Endodermal cell (in vitro differentiated cells): ENCODE measurements around the gene PCYOX1L. TPM values are rescaled to one million over a fixed set of nuclear protein-coding genes. Genes with fewer than 3 reads are reported as not detected.

Experiments
- DNase-seq: peaks from one replicate; pipeline ENCODE4 v3.0.0-alpha.2; 2017
- H3K27ac ChIP-seq: 2 replicates; pipeline ENCODE4 v1.5.1; 2013; ENCODE audit warnings: mild to moderate bottlenecking, low read depth, low read length, moderate library complexity
- H3K27me3 ChIP-seq: 2 replicates; pipeline ENCODE4 v1.6.1; 2013; ENCODE audit warnings: mild to moderate bottlenecking, low read length, moderate library complexity; ENCODE audit not compliant: insufficient read depth, control insufficient read depth, poor library complexity, severe bottlenecking
- H3K36me3 ChIP-seq: 2 replicates; pipeline ENCODE4 v1.7.0; 2013; ENCODE audit warnings: mild to moderate bottlenecking, low read length, moderate library complexity; ENCODE audit not compliant: control insufficient read depth, insufficient read depth
- H3K4me1 ChIP-seq: one replicate; pipeline ENCODE4 v1.7.0; 2013; ENCODE audit warnings: low read length; ENCODE audit not compliant: control insufficient read depth, insufficient read depth
- H3K4me3 ChIP-seq: 2 replicates; pipeline ENCODE4 v1.5.1; 2013; ENCODE audit warnings: mild to moderate bottlenecking, low read length, moderate library complexity
- H3K9ac ChIP-seq: 2 replicates; pipeline ENCODE4 v1.6.1; 2013; ENCODE audit warnings: mild to moderate bottlenecking, low read length, moderate library complexity; ENCODE audit not compliant: poor library complexity, severe bottlenecking; ENCODE audit errors: extremely low read depth
- H3K9me3 ChIP-seq: 2 replicates; pipeline ENCODE4 v1.6.1; 2013; ENCODE audit warnings: mild to moderate bottlenecking, low read length, moderate library complexity; ENCODE audit not compliant: control insufficient read depth
- H3K27ac Mint-ChIP-seq: 2 replicates; pipeline ENCODE4 v1.8.0; 2020; ENCODE audit warnings: mixed read lengths
- H3K27me3 Mint-ChIP-seq: 2 replicates; pipeline ENCODE4 v1.8.0; 2021; ENCODE audit warnings: mild to moderate bottlenecking, mixed read lengths; ENCODE audit not compliant: insufficient read depth
- H3K36me3 Mint-ChIP-seq: 2 replicates; pipeline ENCODE4 v1.8.0; 2020; ENCODE audit warnings: low read depth, mixed read lengths
- H3K4me1 Mint-ChIP-seq: 2 replicates; pipeline ENCODE4 v1.8.0; 2020; ENCODE audit warnings: mixed read lengths
- H3K4me3 Mint-ChIP-seq: 2 replicates; pipeline ENCODE4 v1.8.0; 2020; ENCODE audit warnings: mild to moderate bottlenecking, moderate library complexity, mixed read lengths
- H3K9me3 Mint-ChIP-seq: 2 replicates; pipeline ENCODE4 v1.8.0; 2020; ENCODE audit warnings: mild to moderate bottlenecking, mixed read lengths
- CTCF ChIP-seq: fragments of 200-600 bp; sonication (generic); conservative IDR thresholded peaks from 2 replicates; pipeline ENCODE4 v1.5.0; 2021; ENCODE audit warnings: antibody characterized with exemption, mild to moderate bottlenecking
- whole genome bisulfite sequencing, 2 experiments: methylation state at CpG; one replicate each; pipeline versions ENCODE4 v1.1.5 to v1.1.7; 2013; ENCODE audit warnings: missing lambda C conversion rate in 2 of 2, mixed read lengths in 1 of 2; ENCODE audit not compliant: insufficient coverage in 1 of 2, insufficient read length in 1 of 2; 5-methylcytosine and 5-hydroxymethylcytosine counted together
- total RNA-seq, 2 donors: library from RNA; stranded (reverse); fragmentation: NEBNext Ultra II Directional in 1 of 2; extraction: Animal tissue kit (Norgen Biotek cat#: 25700) in 1 of 2; gene quantifications; 2 replicates in 1 of 2; 3 replicates in 1 of 2; pipeline ENCODE4 v1.2.1, GENCODE V29; 2021

Gene PCYOX1L
- total RNA-seq, 2 donors from 2014 or later = 11.1 to 11.7 TPM

- H3K9ac ChIP-seq = no peak overlapping the region
- Mint-ChIP-seq H3K27me3 (peaks cover 18% of the 10 kb centered on the region), H3K9me3 (no peaks in the 10 kb centered on the region), H3K4me1 (peaks cover 4% of the 10 kb centered on the region), H3K4me3 (peak overlapping the region; percentile 81), H3K36me3 (peaks cover 15% of the 10 kb centered on the region), H3K27ac (no peak overlapping the region)
- no peaks in the 10 kb centered on the region for H3K9me3 ChIP-seq
- H3K4me3 ChIP-seq = peak overlapping the region; percentile 81
- no peak overlapping the region for H3K27ac ChIP-seq
- peaks cover 28% of the 10 kb centered on the region for H3K27me3 ChIP-seq
- peaks cover 6% of the 10 kb centered on the region for H3K36me3 ChIP-seq
- H3K4me1 ChIP-seq = no peaks in the 10 kb centered on the region
- WGBS, 2 experiments = 87 to 94% methylated on average over 3 to 8 of the region's 8 CpGs
- TF ChIP-seq CTCF = no peak
- DNase-seq = peak; percentile 21
Observed at GRCh38 chr5:149358868-149359495, 1.1 kb downstream of the PCYOX1L start.

GRCh38 chr5:149360272-149360671 is 2.4 kb downstream of the PCYOX1L start:
- H3K27me3 Mint-ChIP-seq = peaks cover 18% of the 10 kb centered on the region
- peaks cover 4% of the 10 kb centered on the region for H3K4me1 Mint-ChIP-seq
- H3K27me3 ChIP-seq = peaks cover 28% of the 10 kb centered on the region
- peaks cover 7% of the 10 kb centered on the region for H3K36me3 Mint-ChIP-seq
- peaks cover 2% of the 10 kb centered on the region for H3K36me3 ChIP-seq
- 79 to 88% methylated on average over 1 of the region's 1 CpG for WGBS, 2 experiments
- H3K9me3 ChIP-seq = no peaks in the 10 kb centered on the region
- no peaks in the 10 kb centered on the region for H3K4me1 ChIP-seq
- H3K27ac Mint-ChIP-seq = no peak overlapping the region
- H3K9me3 Mint-ChIP-seq = no peaks in the 10 kb centered on the region
- H3K4me3 Mint-ChIP-seq = no peak overlapping the region
- no peak overlapping the region for H3K9ac ChIP-seq
- H3K4me3 ChIP-seq = no peak overlapping the region
- H3K27ac ChIP-seq = no peak overlapping the region
- TF ChIP-seq CTCF = no peak
- peak; percentile 15 for DNase-seq

GRCh38 chr5:149362541-149362940 is 4.7 kb downstream of the PCYOX1L start:
- no peaks in the 10 kb centered on the region for H3K9me3 Mint-ChIP-seq
- H3K36me3 Mint-ChIP-seq = no peaks in the 10 kb centered on the region
- H3K9me3 ChIP-seq = no peaks in the 10 kb centered on the region
- H3K27ac ChIP-seq = no peak overlapping the region
- DNase-seq = peak; percentile 24
- H3K9ac ChIP-seq = no peak overlapping the region
- peaks cover 4% of the 10 kb centered on the region for H3K4me1 Mint-ChIP-seq
- H3K4me3 Mint-ChIP-seq = no peak overlapping the region
- 93% methylated on average over 11 to 12 of the region's 12 CpGs for WGBS, 2 experiments
- H3K36me3 ChIP-seq = no peaks in the 10 kb centered on the region
- H3K4me1 ChIP-seq = no peaks in the 10 kb centered on the region
- peaks cover 18% of the 10 kb centered on the region for H3K27me3 Mint-ChIP-seq
- no peak overlapping the region for H3K27ac Mint-ChIP-seq
- peaks cover 28% of the 10 kb centered on the region for H3K27me3 ChIP-seq
- H3K4me3 ChIP-seq = no peak overlapping the region
- no peak for TF ChIP-seq CTCF
